ENCODE data around the gene ARL16. TPM values are rescaled to one million over a fixed set of nuclear protein-coding genes. Genes with fewer than 3 reads are reported as not detected.

Gene ARL16
- total RNA-seq, 2 donors from 2014 or later: 34.4 to 40.7 TPM

DNA sequence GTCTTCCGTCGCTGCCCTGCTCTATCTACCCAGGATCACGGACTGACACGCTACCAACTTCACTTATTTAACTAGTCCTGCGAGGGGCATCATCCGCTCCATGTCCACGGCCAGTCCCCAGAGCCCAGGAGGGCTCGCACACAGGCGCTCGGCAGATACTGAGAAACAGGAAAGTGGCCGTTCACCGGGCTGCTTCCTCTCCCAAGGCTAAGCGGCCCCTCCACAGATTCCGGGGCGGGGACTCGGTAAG is 17.6 kb downstream of the ARL16 start:
- Histone ChIP-seq H3K4me1 (ENCODE audit: control insufficient read depth in 1 of 2, low read depth in 2 of 2) (peaks cover 9 to 25% of the 10 kb centered on the region in 2 donors), H3K27ac (peak overlapping the region; percentile 77 to 89), H3K4me3 (peak overlapping the region; percentile 100), H3K36me3 (peaks cover 13% of the 10 kb centered on the region), H3K27me3 (replicated peaks; ENCODE audit: insufficient read depth) (no peaks in the 10 kb centered on the region), H3K9me3 (no peaks in the 10 kb centered on the region)
- no peak for ATAC-seq (ENCODE audit: insufficient number of reproducible peaks, low FRiP score, low read depth)
- DNase-seq (ENCODE audit: low spot score): no peak
- TF ChIP-seq, protein P1, sequence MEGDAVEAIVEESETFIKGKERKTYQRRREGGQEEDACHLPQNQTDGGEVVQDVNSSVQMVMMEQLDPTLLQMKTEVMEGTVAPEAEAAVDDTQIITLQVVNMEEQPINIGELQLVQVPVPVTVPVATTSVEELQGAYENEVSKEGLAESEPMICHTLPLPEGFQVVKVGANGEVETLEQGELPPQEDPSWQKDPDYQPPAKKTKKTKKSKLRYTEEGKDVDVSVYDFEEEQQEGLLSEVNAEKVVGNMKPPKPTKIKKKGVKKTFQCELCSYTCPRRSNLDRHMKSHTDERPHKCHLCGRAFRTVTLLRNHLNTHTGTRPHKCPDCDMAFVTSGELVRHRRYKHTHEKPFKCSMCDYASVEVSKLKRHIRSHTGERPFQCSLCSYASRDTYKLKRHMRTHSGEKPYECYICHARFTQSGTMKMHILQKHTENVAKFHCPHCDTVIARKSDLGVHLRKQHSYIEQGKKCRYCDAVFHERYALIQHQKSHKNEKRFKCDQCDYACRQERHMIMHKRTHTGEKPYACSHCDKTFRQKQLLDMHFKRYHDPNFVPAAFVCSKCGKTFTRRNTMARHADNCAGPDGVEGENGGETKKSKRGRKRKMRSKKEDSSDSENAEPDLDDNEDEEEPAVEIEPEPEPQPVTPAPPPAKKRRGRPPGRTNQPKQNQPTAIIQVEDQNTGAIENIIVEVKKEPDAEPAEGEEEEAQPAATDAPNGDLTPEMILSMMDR (IDR thresholded peaks at IDR 0.05): no peak

DNA sequence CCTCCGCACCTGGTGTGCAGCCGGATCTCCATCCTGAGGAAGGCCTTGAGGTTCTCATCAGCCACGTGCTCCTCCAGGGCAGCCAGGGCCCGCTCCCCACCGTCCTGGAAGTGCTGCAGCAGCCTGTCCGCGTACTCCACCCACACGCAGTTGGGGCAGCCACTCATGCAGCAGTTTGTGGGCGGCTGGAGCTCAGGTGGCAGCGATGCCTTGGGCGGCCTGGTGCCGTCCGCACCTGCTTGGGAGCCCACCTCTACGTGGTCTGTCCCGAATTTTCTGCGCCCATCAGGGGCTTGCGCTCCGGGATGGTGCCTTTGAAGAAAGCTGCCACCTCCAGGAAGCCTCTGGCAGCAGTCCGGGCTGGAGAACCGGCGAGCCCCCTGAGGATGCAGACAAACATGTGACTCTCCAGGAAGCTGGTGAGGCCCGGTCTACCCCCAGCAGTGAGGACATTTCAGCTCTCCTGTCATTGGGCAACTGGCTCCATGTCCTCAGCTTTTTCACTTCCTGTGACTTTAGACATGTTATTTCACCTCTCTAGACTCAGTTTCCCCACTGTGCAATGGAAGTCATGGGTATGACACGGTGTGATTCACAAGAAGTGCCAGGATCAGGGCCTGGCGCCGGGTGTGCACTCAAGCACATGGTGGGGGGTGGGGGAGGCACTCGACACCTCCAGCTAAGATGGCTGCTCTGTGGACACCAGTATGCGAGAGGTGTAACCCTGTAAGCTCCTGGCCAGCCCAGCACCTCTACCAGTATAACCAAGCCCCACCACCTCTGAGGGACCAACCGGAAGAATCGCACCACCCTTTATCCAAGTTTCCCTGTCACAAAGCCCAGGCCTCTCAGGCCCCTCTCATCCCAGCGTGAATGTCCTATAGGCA is 18.1 kb downstream of the ARL16 start:
- peak overlapping the region; percentile 77 to 89 for H3K27ac ChIP-seq
- peaks cover 9% of the 10 kb centered on the region for H3K36me3 ChIP-seq
- DNase-seq (ENCODE audit: low spot score) (no peak), ATAC-seq (ENCODE audit: insufficient number of reproducible peaks, low FRiP score, low read depth) (peak; percentile 10)
- H3K4me3 ChIP-seq: peak overlapping the region; percentile 100
- TF ChIP-seq, protein P1 (IDR thresholded peaks at IDR 0.05): no peak
- H3K27me3 ChIP-seq (replicated peaks; ENCODE audit: insufficient read depth): no peaks in the 10 kb centered on the region
- H3K4me1 ChIP-seq (ENCODE audit: control insufficient read depth in 1 of 2, low read depth in 2 of 2): peaks cover 9 to 25% of the 10 kb centered on the region in 2 donors
- no peaks in the 10 kb centered on the region for H3K9me3 ChIP-seq

DNA sequence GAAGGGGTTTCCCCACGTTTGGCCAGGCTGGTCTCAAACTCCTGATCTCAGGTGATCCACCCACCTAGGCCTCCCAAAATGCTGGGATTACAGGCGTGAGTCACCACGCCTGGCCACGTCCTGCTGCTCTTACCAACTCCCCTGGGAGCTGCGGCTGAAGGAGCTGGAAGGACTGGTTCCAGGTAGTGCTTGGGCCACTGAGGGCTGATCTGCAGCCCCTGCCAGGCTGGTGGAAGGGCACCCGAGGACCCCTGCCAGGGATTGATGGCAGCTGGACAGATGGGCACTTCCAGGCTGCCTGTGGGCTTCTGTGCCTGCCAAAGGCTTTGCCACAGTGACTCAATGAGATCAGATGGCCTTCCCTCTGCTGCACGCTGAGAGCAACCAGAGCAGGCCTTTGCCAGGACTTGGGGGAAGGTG is 19.5 kb downstream of the ARL16 start:
- no peaks in the 10 kb centered on the region for H3K27me3 ChIP-seq (replicated peaks; ENCODE audit: insufficient read depth)
- peaks cover 9 to 25% of the 10 kb centered on the region in 2 donors for H3K4me1 ChIP-seq (ENCODE audit: control insufficient read depth in 1 of 2, low read depth in 2 of 2)
- DNase-seq (ENCODE audit: low spot score) (no peak), ATAC-seq (ENCODE audit: insufficient number of reproducible peaks, low FRiP score, low read depth) (no peak)
- TF ChIP-seq, protein P1 (IDR thresholded peaks at IDR 0.05): no peak
- H3K9me3 ChIP-seq: no peaks in the 10 kb centered on the region
- no peak overlapping the region for H3K27ac ChIP-seq
- no peaks in the 10 kb centered on the region for H3K36me3 ChIP-seq
- no peak overlapping the region for H3K4me3 ChIP-seq

DNA sequence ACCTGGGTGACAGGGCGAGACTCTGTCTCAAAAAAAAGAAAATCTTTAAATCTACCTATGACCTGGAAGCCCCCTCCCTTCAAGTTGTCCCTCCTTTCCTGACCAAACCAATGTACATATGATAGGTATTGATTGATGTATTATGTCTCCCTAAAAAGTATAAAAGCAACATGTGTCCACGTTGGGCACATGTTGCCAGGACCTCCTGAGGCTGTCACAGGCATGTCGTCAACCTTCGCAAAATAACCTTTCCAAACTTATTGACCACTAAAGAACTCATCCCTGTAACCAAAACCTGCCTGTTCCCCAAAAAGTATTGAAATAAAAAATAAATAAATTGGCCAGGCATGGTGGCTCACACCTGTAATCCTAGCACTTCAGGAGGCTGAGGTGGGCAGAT is 21.6 kb downstream of the ARL16 start:
- TF ChIP-seq, protein P1 (IDR thresholded peaks at IDR 0.05): no peak

DNA sequence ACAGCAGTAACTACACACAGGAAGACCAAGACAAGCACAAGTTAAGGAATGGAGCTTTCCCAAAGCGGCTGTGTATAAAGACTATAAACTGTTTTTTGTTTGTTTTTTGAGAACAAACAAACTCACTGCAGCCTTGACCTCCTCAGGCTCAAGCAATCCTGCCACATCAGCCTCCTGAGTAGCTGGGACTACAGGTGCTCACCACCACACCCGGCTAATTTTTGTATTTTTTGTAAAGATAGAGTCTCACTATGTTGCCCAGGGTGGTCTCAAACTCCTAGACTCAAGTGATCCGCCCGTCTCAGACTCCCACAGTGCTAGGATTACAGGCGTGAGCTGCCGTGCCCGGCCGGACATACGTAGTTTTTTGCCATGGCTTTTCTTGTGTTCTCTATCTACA is 23.2 kb downstream of the ARL16 start:
- DNase-seq (ENCODE audit: low spot score) (no peak), ATAC-seq (ENCODE audit: insufficient number of reproducible peaks, low FRiP score, low read depth) (no peak)
- Histone ChIP-seq H3K9me3 (no peaks in the 10 kb centered on the region), H3K27me3 (replicated peaks; ENCODE audit: insufficient read depth) (no peaks in the 10 kb centered on the region), H3K27ac (no peak overlapping the region), H3K36me3 (no peaks in the 10 kb centered on the region), H3K4me3 (no peak overlapping the region), H3K4me1 (ENCODE audit: control insufficient read depth in 1 of 2, low read depth in 2 of 2) (peaks cover 1 to 9% of the 10 kb centered on the region in 2 donors)
- TF ChIP-seq, protein P1 (IDR thresholded peaks at IDR 0.05): no peak

More for the DNA sequence above, 21.6 kb downstream of the ARL16 start:
- Histone ChIP-seq H3K9me3 (no peaks in the 10 kb centered on the region), H3K4me1 (ENCODE audit: control insufficient read depth in 1 of 2, low read depth in 2 of 2) (peaks cover 4 to 16% of the 10 kb centered on the region in 2 donors), H3K27ac (no peak overlapping the region), H3K4me3 (no peak overlapping the region), H3K36me3 (no peaks in the 10 kb centered on the region), H3K27me3 (replicated peaks; ENCODE audit: insufficient read depth) (no peaks in the 10 kb centered on the region)
- ATAC-seq (ENCODE audit: insufficient number of reproducible peaks, low FRiP score, low read depth): no peak
- DNase-seq (ENCODE audit: low spot score): no peak

Data from thoracic aorta (tissue), 2 donors.